SH-SY5Y (cell line): ENCODE results near the gene WEE1.

ENCODE experiments used
- GATA2 ChIP-seq: IDR thresholded peaks from 2 replicates; pipeline ENCODE4 v1.6.1; 2011; ENCODE audit warnings: mild to moderate bottlenecking, low read depth, low read length
- GATA3 ChIP-seq: IDR thresholded peaks from 2 replicates; pipeline ENCODE4 v1.6.1; 2011; ENCODE audit warnings: low read depth, mild to moderate bottlenecking, low read length, moderate library complexity

WEE1 gene

GRCh38 chr11:9573052-9573774 is at the start of gene WEE1:
Gene WEE1 (plus strand): TSS chr11:9573670. CDS start chr11:9573934, 264 bp downstream.
- TF ChIP-seq GATA3 = no peak

- TF ChIP-seq GATA2 (no peak), GATA3 (no peak)
Observed at GRCh38 chr11:9524001-9524400, 49.5 kb upstream of the WEE1 start.

- TF ChIP-seq GATA2 = no peak
Observed at GRCh38 chr11:9525116-9525515, 48.4 kb upstream of the WEE1 start.

- no peak for TF ChIP-seq GATA3
- no peak for TF ChIP-seq GATA2
Observed at GRCh38 chr11:9527481-9528135, 45.9 kb upstream of the WEE1 start.

- TF ChIP-seq GATA2 = no peak
- TF ChIP-seq GATA3 = no peak
Observed at GRCh38 chr11:9528136-9528501, 45.4 kb upstream of the WEE1 start.

- TF ChIP-seq GATA2 (no peak), GATA3 (no peak)
Observed at GRCh38 chr11:9528573-9529333, 44.7 kb upstream of the WEE1 start.

GRCh38 chr11:9529334-9529650 is 44.2 kb upstream of the WEE1 start:
- TF ChIP-seq GATA2 (no peak), GATA3 (no peak)

- no peak for TF ChIP-seq GATA3
- TF ChIP-seq GATA2 = no peak
Observed at GRCh38 chr11:9530020-9530621, 43.3 kb upstream of the WEE1 start.

- TF ChIP-seq GATA2 (no peak), GATA3 (no peak)
Observed at GRCh38 chr11:9530901-9531625, 42.4 kb upstream of the WEE1 start.

- TF ChIP-seq GATA3 (no peak), GATA2 (no peak)
Observed at GRCh38 chr11:9533058-9533457, 40.4 kb upstream of the WEE1 start.

- TF ChIP-seq GATA3 (no peak), GATA2 (no peak)
Observed at GRCh38 chr11:9533736-9534473, 39.6 kb upstream of the WEE1 start.

GRCh38 chr11:9535189-9535781 is 38.2 kb upstream of the WEE1 start:
- TF ChIP-seq GATA2 = no peak
- no peak for TF ChIP-seq GATA3

GRCh38 chr11:9538548-9538947 is 34.9 kb upstream of the WEE1 start:
- TF ChIP-seq GATA3 (no peak), GATA2 (no peak)

GRCh38 chr11:9550191-9550628 is 23.3 kb upstream of the WEE1 start:
- TF ChIP-seq GATA3 (no peak), GATA2 (no peak)
